NCI-H2196 treated with DMSO at 0.1 percent for 48 hours (cell line): ENCODE results near the gene PRKCG.

ENCODE experiments used
- DNase-seq: peaks from one replicate; lab custom pipeline; 2025; ENCODE audit not compliant: unreplicated experiment; lab: John Stamatoyannopoulos, UW

Gene PRKCG

DNA sequence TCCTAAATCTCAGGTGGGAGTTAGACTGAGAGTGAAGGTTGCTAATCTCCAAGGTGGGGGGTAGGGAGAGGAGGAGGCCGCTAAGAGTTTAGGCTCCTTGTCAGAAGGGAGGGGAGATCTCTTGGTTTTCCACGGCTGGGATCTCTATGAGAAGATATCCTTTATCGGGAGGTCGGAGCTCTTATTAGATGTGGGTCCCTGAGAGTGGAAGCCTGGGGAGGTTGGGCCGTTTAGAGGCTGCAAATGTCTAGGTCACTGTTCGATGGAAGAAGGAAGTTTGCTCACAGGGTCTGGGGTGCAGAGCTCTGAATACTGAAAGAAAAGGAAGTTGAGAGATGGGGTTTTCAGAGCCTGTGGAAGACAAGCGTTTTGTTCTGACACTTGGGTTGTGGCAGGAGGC, 10.5 kb upstream of the PRKCG start:
- no peak for DNase-seq

DNA sequence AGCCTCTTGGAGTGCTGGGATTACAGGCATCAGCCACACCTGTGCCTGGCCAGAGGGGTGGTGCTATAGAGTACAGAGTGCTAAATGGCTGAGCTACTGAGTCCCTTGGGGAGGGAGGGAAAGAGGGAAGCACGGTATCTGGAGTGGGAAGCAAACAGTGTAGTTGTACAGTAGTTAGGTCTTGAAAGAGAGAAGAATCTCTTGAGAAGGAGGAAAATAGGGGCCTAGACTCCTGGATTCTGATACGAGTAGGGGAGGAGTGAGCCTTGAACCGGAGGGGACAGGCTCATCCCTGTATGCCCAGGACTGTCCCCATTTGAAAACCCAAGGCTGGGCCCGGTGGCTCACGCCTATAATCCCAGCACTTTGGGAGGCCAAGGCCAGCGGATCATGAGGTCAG, 9.2 kb upstream of the PRKCG start:
- no peak for DNase-seq

DNA sequence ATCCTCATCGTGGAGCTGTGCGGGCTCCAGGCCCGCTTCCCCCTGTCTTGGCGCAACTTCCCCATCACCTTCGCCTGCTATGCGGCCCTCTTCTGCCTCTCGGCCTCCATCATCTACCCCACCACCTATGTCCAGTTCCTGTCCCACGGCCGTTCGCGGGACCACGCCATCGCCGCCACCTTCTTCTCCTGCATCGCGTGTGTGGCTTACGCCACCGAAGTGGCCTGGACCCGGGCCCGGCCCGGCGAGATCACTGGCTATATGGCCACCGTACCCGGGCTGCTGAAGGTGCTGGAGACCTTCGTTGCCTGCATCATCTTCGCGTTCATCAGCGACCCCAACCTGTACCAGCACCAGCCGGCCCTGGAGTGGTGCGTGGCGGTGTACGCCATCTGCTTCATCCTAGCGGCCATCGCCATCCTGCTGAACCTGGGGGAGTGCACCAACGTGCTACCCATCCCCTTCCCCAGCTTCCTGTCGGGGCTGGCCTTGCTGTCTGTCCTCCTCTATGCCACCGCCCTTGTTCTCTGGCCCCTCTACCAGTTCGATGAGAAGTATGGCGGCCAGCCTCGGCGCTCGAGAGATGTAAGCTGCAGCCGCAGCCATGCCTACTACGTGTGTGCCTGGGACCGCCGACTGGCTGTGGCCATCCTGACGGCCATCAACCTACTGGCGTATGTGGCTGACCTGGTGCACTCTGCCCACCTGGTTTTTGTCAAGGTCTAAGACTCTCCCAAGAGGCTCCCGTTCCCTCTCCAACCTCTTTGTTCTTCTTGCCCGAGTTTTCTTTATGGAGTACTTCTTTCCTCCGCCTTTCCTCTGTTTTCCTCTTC, 8.0 kb upstream of the PRKCG start:
- no peak for DNase-seq

DNA sequence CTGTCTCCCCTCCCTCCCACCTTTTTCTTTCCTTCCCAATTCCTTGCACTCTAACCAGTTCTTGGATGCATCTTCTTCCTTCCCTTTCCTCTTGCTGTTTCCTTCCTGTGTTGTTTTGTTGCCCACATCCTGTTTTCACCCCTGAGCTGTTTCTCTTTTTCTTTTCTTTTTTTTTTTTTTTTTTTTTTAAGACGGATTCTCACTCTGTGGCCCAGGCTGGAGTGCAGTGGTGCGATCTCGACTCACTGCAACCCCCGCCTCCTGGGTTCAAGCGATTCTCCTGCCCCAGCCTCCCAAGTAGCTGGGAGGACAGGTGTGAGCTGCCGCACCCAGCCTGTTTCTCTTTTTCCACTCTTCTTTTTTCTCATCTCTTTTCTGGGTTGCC, 7.4 kb upstream of the PRKCG start:
- DNase-seq: no peak

DNA sequence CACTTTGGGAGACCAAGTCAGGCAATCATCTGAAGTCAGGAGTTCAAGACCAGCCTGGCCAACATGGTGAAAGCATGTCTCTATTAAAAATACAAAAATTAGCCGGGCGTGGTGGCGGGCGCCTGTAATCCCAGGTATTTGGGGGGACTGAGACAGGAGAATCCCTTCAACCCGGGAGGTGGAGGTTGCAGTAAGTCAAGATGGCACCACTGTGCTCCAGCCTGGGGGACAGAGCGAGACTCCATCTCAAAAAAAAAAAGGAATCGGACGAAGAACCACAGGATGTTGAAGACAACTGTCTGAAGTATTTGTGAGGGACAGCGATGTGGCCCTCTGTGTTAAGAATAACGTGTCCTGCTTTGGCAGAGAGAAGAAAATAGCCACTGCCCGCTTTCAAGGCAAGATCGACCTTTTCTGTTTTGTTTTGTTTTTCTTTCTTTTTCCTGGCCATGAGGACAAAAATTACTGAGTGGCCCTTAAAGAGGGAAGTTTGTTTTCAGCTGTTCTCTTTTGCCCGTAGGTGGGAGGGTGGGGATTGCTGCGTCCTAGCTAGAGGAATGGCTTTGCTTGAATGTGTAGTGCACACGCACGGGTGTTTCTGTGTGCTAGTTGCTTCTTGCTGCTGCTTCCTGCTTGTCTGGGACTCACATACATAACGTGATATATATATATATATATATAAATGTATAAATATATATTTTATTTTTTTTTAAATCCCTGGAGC, 6.2 kb upstream of the PRKCG start:
- DNase-seq: no peak

DNA sequence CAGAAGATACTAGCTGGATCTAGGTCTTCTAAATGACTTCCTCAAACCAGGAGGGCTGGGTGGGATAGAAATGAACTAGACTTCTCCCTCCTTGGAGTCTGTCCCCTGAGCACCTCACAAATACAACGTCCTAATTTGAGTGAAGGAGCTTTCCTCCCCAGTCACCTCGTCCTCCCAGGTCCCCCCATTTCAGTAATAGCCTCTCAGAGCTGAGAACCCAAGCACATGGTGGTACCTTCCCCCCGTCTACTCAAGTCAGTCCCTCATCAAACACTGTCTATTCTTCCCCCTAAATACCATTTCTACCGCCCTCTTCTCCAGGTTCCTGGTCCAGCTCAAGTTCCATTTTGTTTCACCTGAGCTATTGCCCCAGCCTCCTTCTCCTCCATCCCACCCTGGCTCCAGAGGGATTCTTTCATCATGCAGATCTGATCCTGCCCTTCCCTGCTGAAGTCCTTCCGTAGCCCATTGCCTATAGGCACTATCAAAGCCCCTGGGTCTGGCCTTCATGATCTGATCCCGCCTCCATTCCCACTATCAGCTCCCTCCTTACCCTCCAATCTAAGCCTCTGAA, 5.3 kb upstream of the PRKCG start:
- DNase-seq: no peak

DNA sequence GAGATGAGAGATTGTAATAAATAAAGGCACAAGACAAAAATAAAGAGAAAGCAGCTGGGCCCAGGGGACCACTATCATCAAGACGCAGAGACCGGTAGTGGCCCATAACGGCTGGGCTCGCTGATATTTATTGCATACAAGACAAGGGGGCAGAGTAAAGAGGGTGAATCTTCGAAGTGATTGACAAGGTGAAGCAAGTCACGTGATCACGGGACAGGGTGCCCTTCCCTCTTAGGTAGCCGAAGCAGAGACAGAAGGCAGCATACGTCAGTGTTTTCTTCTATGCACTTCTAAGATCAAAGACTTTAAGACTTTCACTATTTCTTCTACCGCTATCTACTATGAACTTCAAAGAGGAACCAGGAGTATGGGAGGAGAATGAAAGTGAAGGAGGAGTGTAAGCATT, 4.6 kb upstream of the PRKCG start:
- no peak for DNase-seq

DNA sequence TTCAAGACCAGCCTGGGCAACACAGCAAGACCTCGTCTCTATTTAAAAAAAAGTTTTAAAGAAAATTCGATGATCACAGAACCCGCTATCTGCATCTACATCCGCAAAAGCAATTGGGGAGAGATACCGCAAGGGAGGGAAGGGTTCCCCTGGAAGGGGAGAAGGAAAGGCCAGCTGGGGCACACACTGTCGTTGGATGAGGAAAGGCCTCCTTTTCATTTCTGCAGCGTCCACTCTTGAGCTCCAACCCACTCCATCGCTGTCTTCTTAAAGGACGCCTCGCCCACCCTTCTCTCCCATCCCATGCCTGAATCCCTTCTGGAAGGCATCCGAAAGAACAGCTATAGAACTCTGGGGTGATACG, 3.2 kb upstream of the PRKCG start:
- no peak for DNase-seq

DNA sequence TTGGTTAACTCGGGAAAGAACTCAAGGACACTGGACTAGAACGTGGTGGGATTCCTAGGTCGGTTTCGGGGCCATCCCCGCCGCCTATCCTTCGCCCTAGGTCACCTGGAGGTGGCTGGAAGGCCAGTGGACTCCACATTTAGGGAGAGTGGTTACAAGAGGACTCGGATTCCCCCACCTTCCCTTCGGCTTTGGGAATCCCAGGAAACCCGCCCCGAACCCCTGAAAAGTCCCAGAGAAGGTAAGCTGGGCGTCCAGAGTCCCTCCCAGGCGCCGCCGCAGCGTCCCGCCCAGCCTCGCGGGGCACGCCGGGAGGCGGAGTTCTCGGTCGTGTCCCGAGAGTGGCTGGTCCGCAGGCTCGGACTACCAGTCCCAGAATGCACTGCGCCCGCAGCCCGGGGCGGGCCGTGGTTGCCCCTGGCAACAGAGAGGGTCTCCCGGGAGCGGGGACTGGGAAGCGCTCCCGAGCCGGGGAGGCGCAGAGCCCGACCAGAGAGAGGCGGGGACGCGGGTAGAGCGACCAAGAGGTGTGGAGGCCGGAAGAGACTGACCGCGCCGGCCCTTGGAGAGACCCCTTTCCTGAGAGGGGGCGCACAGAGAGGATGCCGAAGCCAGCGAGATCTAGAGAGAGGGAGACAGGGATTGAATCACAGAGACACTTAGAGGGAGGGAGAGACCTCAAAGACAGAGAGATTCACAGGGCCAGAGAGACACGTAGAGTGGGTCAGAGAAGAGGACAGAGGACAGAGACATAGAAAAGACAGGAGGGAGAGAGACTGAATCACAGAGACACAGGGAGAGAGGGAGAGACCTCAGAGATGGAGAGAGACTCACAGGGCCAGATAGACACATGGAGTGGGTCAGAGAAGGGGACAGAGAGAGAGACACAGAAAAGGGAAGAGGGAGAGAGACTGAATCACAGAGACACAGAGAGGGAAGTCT, 2.6 kb upstream of the PRKCG start:
- DNase-seq: peak; percentile 40

DNA sequence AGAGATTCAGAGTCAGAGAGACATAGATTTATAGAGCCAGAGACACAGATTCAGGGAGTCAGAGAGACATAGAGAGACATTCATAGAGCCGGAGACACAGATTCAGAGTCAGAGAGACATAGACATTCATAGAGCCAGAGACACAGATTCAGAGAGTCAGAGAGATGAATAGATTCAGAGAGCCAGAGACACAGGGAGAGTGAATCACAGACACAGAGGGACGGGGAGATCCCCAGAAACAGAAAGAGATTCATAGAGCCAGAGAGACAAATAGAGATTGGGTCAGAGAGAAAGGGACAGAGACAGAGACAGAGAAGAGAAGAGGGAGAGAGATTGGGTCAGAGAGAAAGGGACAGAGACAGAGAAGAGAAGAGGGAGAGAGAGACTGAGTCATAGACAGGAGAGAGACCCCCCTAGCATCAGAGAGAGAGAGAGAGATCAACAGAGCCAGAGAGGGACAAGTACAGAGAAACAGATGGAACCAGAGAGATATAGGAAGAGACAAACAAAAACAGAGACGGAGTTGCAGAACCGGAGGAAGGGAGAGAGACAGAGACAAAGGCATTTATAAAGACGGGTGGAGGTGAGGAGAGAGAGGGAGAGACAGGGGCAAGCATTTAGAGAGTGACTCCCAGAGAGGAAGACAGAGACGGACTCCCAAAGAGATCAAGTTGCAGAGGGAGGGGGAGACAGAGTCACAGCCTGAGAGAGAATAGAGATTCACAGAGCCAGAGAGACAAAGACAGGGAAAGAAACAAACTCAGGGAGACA, 1.1 kb upstream of the PRKCG start:
- DNase-seq: no peak

DNA sequence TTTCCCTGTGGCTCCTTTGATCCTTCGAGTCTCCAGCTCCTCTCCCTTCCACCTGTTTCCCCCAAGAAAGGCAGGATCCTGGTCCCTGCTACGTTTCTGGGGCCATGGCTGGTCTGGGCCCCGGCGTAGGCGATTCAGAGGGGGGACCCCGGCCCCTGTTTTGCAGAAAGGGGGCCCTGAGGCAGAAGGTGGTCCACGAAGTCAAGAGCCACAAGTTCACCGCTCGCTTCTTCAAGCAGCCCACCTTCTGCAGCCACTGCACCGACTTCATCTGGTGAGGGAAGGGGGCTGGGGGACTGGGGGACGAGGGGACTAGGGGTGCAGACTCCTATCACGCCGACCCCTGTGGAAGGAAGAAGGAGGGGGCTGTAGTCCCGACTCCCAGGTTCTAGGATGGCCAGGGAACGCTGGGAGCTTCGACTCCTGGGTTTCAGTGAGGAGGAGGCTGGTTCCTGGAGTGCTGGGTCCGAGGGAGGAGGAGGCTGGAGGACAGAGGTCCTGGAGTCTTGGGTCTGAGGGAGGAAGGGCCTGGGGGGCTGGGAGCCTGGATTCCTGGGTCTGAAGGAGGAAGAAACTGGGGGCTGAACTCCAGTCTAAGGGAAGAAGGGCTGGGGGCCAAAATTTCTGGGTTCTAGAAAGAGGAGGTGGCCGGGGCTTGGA, 524 bp downstream of the PRKCG start:
- no peak for DNase-seq

GRCh38 chr19:53883231-53883661, 1.2 kb downstream of the PRKCG start:
- no peak for DNase-seq

GRCh38 chr19:53883741-53884140, 1.7 kb downstream of the PRKCG start:
- DNase-seq: no peak

- no peak for DNase-seq
Observed at GRCh38 chr19:53884256-53884655, 2.3 kb downstream of the PRKCG start.

DNA sequence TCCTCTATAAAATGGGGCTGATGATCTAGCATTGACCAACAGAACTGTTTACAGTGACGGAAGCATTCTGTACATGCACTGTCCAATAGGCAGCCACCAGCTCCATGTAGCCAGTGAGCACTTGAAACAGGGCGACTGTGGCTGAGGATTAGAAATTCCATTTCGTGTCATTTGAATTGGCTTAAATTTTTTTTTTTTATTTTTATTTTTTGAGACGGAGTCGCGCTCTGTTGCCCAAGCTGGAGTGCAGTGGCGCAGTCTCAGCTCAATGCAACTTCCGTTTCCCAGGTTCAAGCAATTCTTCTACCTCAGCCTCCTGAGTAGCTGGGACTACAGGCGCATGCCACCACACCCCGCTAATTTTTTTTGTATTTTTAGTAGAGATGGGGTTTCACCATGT, 3.0 kb downstream of the PRKCG start:
- no peak for DNase-seq

DNA sequence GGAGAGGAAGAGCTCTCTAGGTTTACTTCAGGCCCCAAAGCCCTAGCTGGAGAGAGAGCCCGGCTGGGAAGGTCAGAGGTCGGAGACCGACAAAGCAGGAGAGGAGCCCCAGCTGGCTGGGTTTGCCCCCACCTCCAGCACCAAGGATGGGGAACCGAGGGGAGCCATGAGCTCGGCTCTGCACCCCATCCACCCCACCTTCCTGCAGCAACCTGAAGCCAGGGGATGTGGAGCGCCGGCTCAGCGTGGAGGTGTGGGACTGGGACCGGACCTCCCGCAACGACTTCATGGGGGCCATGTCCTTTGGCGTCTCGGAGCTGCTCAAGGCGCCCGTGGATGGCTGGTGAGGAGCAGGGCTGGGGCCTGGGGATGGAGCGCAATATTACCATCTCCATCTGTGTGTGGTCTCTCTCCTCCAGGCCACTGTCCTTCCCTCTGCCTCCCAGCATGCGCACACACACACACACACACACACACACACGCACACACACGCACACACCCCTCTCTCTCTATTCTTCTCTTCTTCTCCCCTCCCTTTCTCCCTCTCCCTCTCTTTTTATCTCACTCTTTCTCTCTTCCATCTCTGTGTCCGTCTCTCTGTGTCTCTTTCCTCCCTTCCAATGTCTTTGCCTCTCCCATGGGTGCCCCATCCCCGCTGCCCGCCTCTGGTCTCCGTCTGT, 10.4 kb downstream of the PRKCG start:
- no peak for DNase-seq

DNA sequence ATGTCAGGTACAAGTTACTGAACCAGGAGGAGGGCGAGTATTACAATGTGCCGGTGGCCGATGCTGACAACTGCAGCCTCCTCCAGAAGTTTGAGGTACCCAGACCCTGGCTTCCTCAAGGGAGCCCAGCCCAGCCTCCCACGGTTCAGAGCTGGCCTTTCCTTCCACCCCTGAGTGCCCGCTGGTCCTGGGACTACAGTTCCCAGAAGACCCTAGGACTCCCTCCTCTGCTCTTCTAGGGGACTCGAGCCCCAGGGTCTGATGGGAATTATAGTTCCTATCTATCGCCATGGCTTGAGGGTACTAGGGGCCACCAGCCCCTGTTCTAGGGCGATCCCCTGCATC, 11.0 kb downstream of the PRKCG start:
- DNase-seq: no peak

DNA sequence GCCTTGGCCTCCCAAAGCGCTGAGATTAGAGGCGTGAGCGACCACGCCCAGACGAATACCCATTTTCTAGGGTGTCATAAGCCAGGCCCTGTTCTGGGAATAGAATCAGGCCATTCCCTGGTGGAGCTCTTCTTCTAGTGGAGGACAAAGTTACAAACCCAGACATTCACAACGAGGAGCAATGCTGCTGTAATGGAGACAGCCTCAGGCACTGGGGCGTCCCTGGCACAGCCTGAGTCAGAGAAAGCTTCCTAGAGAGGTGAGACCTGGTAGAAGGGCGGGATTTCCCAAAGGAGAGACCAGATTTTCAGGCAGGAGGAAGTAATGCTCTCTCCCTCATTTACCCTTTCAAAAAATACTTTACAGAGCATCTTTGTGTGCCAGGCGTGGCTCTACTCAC, 12.7 kb downstream of the PRKCG start:
- no peak for DNase-seq

GRCh38 chr19:53896682-53897081, 14.7 kb downstream of the PRKCG start:
- no peak for DNase-seq
